HG03060 (cell line): Measurements from ENCODE around the gene C5orf47.

Experiments
- ATAC-seq: cut with Tn5 transposase; IDR thresholded peaks from one replicate; pipeline ENCODE4 v1.9.1; 2021; ENCODE audit warnings: low read depth, moderate number of reproducible peaks; ENCODE audit not compliant: unreplicated experiment

C5orf47 gene

GRCh38 chr5:173988554-173989431 lies at the start of gene C5orf47:
TSS of gene C5orf47 (plus strand) at chr5:173989170. CDS start at chr5:173989264, 94 bp downstream.
- ATAC-seq = no peak

GRCh38 chr5:173940269-173940668 lies 48.7 kb upstream of the C5orf47 start:
- ATAC-seq = no peak

- no peak for ATAC-seq
Measured at GRCh38 chr5:173941102-173941501, 47.9 kb upstream of the C5orf47 start.

GRCh38 chr5:173941758-173942401 lies 47.1 kb upstream of the C5orf47 start:
- ATAC-seq = no peak

- ATAC-seq = no peak
Measured at GRCh38 chr5:173944511-173944910, 44.5 kb upstream of the C5orf47 start.

GRCh38 chr5:173945160-173945559 lies 43.8 kb upstream of the C5orf47 start:
- ATAC-seq = no peak

GRCh38 chr5:173946323-173946722 lies 42.6 kb upstream of the C5orf47 start:
- ATAC-seq = no peak

GRCh38 chr5:173950829-173951228 lies 38.1 kb upstream of the C5orf47 start:
- ATAC-seq = no peak

GRCh38 chr5:173953528-173954090 lies 35.4 kb upstream of the C5orf47 start:
- no peak for ATAC-seq

- ATAC-seq = no peak
Measured at GRCh38 chr5:173954671-173955521, 34.1 kb upstream of the C5orf47 start.

GRCh38 chr5:173960986-173961385 lies 28.0 kb upstream of the C5orf47 start:
- no peak for ATAC-seq

GRCh38 chr5:173961418-173961817 lies 27.6 kb upstream of the C5orf47 start:
- ATAC-seq = no peak

- ATAC-seq = no peak
Measured at GRCh38 chr5:173962436-173962972, 26.5 kb upstream of the C5orf47 start.

GRCh38 chr5:173963182-173963838 lies 25.7 kb upstream of the C5orf47 start:
- ATAC-seq = no peak

- no peak for ATAC-seq
Measured at GRCh38 chr5:173963867-173964441, 25.0 kb upstream of the C5orf47 start.

GRCh38 chr5:173964506-173964905 lies 24.5 kb upstream of the C5orf47 start:
- ATAC-seq = no peak

- no peak for ATAC-seq
Measured at GRCh38 chr5:173967241-173967640, 21.7 kb upstream of the C5orf47 start.

GRCh38 chr5:173968154-173968797 lies 20.7 kb upstream of the C5orf47 start:
- no peak for ATAC-seq
